Measurements from ENCODE around the gene KCNA4.
"Not testable (repeated sequence)": the region's sequence is repeated elsewhere in the genome, so short reads cannot be mapped to it uniquely, and the experiment has no call there.

Gene KCNA4

DNA sequence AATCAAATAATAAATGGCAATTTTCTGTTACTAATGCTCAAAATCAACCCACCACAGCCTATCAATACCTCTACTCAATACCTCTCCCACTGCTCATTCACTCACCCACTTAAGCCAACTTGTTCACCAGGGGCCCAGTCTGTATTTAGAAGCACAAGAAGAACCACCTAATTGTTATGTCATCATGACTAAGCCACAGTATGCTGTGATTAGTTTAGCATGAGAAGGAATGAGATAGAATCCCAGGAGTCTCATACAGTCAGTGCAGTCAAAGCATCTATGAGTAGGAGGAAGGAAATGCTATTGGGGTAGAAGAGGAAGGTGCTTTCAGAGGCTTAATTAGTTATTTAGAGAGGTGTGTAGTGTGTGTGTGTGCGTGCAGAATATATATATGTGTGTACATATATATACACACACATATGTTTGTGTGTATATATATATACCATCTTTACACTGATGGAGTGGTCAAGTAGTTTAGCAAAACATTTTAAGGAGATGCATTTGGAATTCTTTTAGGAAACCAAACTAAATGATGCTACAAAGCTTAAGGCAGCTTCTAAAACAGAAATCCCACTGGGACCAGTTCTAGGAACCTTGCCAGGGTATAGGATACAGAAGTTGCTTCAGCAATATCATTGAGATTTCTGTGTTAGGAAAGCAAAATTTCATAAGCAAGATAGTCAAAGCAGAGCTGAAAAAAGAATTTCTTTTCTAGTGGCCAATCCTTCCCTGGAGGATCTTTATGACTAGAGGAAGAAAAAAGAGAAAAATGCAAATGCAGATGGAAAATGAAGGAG lies 27.5 kb downstream of the KCNA4 start:
- DNase-seq: no peak

DNA sequence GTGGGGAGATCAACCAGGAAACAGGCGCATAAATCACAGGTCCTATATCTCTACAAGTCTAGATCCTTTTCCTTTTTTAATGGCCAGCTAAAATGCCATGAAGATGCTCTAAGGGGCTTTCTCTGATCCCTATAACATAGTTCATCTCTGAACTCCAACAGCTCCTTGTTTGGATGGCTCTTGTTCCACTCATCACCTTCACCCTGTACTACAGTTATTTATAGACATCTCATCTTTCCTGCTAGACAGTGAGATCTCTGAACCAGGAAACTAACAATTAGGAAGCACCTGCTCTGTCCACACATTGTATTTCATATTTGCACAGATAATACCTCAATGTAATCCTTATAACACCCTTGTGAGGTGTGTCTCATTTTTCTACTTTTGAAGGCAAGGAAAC lies 31.6 kb downstream of the KCNA4 start:
- no peak for DNase-seq

DNA sequence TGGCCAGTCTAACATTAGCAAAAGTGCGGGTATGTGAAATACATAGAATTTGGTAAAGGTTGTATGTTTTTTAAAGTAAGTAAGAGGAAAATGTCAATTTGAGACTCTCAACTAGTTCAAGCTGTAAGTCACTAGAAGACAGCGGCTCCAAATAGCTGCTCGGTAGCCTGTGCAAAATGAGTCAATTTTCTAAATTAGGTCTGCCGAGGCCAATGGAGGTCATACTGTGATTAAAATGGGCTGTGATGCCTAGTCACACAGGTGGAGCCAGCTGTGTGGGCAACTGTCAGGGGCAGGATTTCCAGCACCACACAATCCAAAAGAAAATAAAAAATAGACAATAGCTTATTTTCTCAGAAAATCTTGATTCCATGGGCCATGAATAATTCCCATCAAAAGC lies 32.3 kb downstream of the KCNA4 start:
- no peak for DNase-seq

DNA sequence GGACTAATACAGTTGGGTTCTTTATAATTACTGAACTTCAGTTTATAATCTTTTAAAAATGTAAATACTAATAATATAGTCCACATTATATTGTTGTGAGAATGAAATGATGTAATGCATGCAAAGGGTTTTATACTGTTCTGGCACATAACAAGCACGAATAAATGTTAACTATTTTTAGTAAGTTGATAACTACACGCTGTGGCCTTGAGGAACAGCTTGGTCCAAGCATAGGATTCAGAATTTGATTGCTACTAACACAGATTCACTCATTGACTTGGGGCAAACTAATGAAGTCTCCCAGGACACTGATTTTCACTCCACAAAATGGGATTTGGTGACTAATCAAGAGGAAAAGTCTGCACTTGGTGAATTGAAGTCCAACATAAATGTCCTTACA lies 38.3 kb downstream of the KCNA4 start:
- DNase-seq: no peak

DNA sequence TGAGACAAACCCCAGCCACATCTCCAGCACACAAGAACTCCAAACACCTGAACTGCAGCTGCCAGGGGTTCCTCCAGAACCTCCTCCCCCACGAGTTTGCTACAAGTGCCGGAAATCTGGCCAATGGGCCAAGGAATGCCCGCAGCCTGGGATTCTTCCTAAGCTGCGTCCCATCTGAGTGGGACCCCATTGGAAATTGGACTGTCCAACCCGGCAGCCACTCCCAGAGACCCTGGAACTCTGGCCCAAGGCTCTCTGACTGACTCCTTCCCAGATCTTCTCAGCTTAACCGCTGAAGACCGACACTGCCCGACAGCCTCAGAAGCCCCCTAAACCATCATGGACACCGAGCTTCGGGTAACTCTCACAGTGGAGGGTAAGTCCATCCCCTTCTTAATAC lies 41.2 kb downstream of the KCNA4 start:
- DNase-seq: not testable (repeated sequence)

DNA sequence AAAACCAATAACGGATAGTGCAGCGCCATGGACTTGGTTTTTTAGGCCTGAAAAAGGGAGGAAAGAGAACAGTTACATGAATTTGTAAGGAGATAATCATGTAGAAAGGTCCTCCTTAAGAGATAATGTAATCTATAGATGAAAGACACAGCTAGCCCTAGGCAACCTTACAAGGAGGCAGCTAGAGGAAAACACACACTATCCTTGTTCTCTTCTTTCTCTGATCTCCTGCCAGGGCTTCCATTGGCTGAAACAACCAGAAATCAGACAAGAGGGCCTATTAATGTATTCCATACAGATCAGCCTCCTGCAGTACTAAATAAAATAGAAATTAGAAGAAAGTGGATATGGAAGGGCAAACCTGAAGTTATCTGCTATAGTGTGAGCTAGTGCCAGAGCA lies 53.0 kb downstream of the KCNA4 start:
- no peak for DNase-seq

DNA sequence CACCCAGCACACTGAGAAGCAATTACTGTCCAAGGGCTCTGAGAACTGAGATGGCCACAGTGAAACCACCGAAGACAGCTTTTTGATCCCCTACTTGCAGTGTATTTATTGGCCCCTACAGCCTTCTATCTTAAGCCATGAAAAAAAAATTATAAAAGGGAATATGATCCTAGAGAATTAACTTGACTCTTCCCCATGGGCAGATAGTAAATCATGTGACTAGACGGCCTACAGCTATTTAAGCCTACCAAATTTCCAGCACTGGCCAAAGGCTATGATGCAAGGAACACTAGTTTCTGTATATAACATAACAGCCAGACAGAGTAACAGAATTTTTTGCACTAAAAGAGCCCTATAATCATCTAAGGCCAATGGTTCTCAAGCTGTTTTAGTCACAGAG lies 53.8 kb downstream of the KCNA4 start:
- no peak for DNase-seq

DNA sequence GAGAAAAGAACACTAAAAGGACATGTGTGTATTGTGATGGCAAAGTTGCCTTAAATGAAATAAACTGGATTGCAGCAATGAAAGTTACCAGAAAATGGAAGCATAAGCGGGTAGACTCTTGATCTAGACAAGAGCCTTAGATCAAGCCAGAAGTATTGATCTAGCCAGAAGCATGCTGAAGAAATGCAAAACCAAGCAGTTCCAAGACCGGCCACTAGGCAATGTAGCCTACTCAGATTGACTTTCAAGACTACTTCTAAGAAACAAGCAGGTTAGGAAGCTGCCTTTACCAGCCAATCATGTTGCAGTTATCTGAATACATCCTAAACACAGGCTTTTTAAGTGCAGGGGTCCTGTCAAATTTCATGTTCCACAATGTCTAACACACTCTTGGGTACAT lies 54.6 kb downstream of the KCNA4 start:
- peak; percentile 12 for DNase-seq

Data from NCI-H69 (cell line).